GM12878 (cell line): ENCODE data around the gene PCSK9. TPM values are rescaled to one million over a fixed set of nuclear protein-coding genes. Genes with fewer than 3 reads are reported as not detected.

Experiments used
- ATAC-seq: fragments of 200-7000 bp; cut with Tn5 transposase; 3 replicates; pipeline ENCODE4 v1.9.1; 2020; ENCODE audit warnings: mild to moderate bottlenecking, moderate library complexity
- BruUV-seq: library from RNA; stranded (reverse); fragments of 400-500 nt; replicated peaks from 2 replicates; lab custom pipeline; 2021; lab: Mats Ljungman, UMichigan
- CTCF ChIA-PET: fragments of 300-600 bp; sonication (Branson Sonifier 250); formaldehyde crosslinking; extraction: SDS; loops from one replicate; lab custom pipeline; 2021; ENCODE audit warnings: inconsistent platforms; lab: Yijun Ruan, JAX
- POLR2A ChIA-PET: fragments of 350-600 bp; formaldehyde crosslinking; extraction: SDS; loops from one replicate; lab custom pipeline; 2021; ENCODE audit warnings: inconsistent platforms; lab: Charles Lee
- RAD21 ChIA-PET: fragments of 300-600 bp; sonication (Branson Sonifier 250); formaldehyde crosslinking; loops from one replicate; lab custom pipeline; 2023; ENCODE audit warnings: antibody characterized with exemption; ENCODE audit not compliant: unreplicated experiment; lab: Charles Lee
- SMC1A ChIA-PET: fragments of 300-600 bp; sonication (Branson Sonifier 250); formaldehyde crosslinking; loops from one replicate; lab custom pipeline; 2023; ENCODE audit not compliant: unreplicated experiment, uncharacterized antibody; lab: Charles Lee
- DNase-seq: peaks from one replicate; pipeline ENCODE4 v3.0.0-alpha.2; 2011; ENCODE audit warnings: low read depth, low spot score
- FAIRE-seq: peaks from 3 replicates; lab custom pipeline; 2011; peaks lifted over from hg19 to GRCh38; lab: Jason Lieb, UNC
- H2AFZ ChIP-seq: 2 replicates; pipeline ENCODE4 v1.6.0; 2011; ENCODE audit warnings: low read depth, low read length, control low read depth; ENCODE audit not compliant: control insufficient read depth
- H3K27ac ChIP-seq: 2 replicates; pipeline ENCODE4 v1.5.1; 2011; ENCODE audit warnings: control low read depth; ENCODE audit not compliant: control insufficient read depth, insufficient read depth
- H3K27me3 ChIP-seq, 2 experiments: replicated peaks in 1 of 2; 2 replicates each; pipeline versions ENCODE4 v1.6.0 to v1.6.1; 2011; ENCODE audit warnings: low read length in 1 of 2; ENCODE audit not compliant: control insufficient read depth in 2 of 2, insufficient read depth in 2 of 2
- H3K36me3 ChIP-seq, 2 experiments: 2 replicates each; pipeline ENCODE4 v1.5.1; 2011; ENCODE audit warnings: low read length in 1 of 2; ENCODE audit not compliant: control insufficient read depth in 2 of 2, insufficient read depth in 2 of 2
- H3K4me1 ChIP-seq: 2 replicates; pipeline ENCODE4 v1.6.1; 2011; ENCODE audit warnings: mild to moderate bottlenecking, low read length, moderate library complexity, mixed read lengths; ENCODE audit not compliant: control insufficient read depth, insufficient read depth
- H3K4me2 ChIP-seq: 2 replicates; pipeline ENCODE4 v1.6.0; 2011; ENCODE audit warnings: control low read depth; ENCODE audit not compliant: control insufficient read depth, insufficient read depth
- H3K4me3 ChIP-seq: fragments of 200-600 bp; sonication (generic); 2 replicates; pipeline ENCODE4 v1.5.1; 2016
- H3K79me2 ChIP-seq: 2 replicates; pipeline ENCODE4 v1.6.0; 2011; ENCODE audit warnings: low read length; ENCODE audit not compliant: control insufficient read depth, insufficient read depth
- H3K9ac ChIP-seq: 2 replicates; pipeline ENCODE4 v1.8.0; 2011; ENCODE audit warnings: low read length, control low read depth, mixed read lengths; ENCODE audit not compliant: control insufficient read depth, insufficient read depth
- H3K9me3 ChIP-seq: replicated peaks from 3 replicates; pipeline ENCODE4 v1.5.1; 2011; ENCODE audit warnings: mild to moderate bottlenecking, low read length; ENCODE audit not compliant: control insufficient read depth, insufficient read depth
- H4K20me1 ChIP-seq: 2 replicates; pipeline ENCODE4 v1.6.0; 2011; ENCODE audit not compliant: control insufficient read depth, insufficient read depth
- BCLAF1 ChIP-seq: fragments of 450-650 bp; IDR thresholded peaks from 2 replicates; pipeline ENCODE4 v1.6.1; 2017; ENCODE audit warnings: antibody characterized with exemption, mild to moderate bottlenecking, moderate library complexity
- BRCA1 ChIP-seq: IDR thresholded peaks from 2 replicates; pipeline ENCODE4 v1.6.1; 2011; ENCODE audit warnings: low read depth, low read length, improper control_type of control experiment
- EGR1 ChIP-seq, 2 experiments: IDR thresholded peaks; 1 replicate in 1 of 2; 2 replicates in 1 of 2; pipeline ENCODE4 v1.6.1; 2011 to 2012; ENCODE audit warnings: low read depth in 2 of 2, low read length in 2 of 2, borderline replicate concordance in 1 of 2, mild to moderate bottlenecking in 1 of 2, moderate library complexity in 1 of 2
- EP300 ChIP-seq, 2 experiments: fragments of 150-350 bp in 1 of 2; IDR thresholded peaks; 2 replicates each; pipeline ENCODE4 v1.6.1; 2011 to 2012; ENCODE audit warnings: low read depth in 2 of 2, low read length in 2 of 2, borderline replicate concordance in 1 of 2, improper control_type of control experiment in 1 of 2, inconsistent platforms in 1 of 2; ENCODE audit not compliant: control insufficient read depth in 1 of 2
- GATAD2B ChIP-seq: fragments of 450-650 bp; conservative IDR thresholded peaks from 2 replicates; pipeline ENCODE4 v1.6.1; 2017; ENCODE audit warnings: low read depth, mild to moderate bottlenecking, moderate library complexity
- NFIC ChIP-seq: IDR thresholded peaks from 2 replicates; pipeline ENCODE4 v1.6.1; 2012; ENCODE audit warnings: low read depth, mild to moderate bottlenecking, inconsistent platforms, low read length, moderate library complexity
- NKRF ChIP-seq: fragments of 450-650 bp; conservative IDR thresholded peaks from 2 replicates; pipeline ENCODE4 v1.6.1; 2017; ENCODE audit warnings: mild to moderate bottlenecking, moderate library complexity
- NR2C2 ChIP-seq: IDR thresholded peaks from 2 replicates; pipeline ENCODE4 v1.6.1; 2011; ENCODE audit warnings: borderline replicate concordance, low read depth; ENCODE audit not compliant: control insufficient read depth, insufficient read length
- PRDM15 ChIP-seq: fragments of 450-650 bp; formaldehyde crosslinking; IDR thresholded peaks from 2 replicates; pipeline ENCODE4 v1.4.0; 2020; ENCODE audit warnings: mild to moderate bottlenecking, moderate library complexity
- REST ChIP-seq: IDR thresholded peaks from 2 replicates; pipeline ENCODE4 v1.6.1; 2012; ENCODE audit warnings: mild to moderate bottlenecking, low read depth, low read length
- SUZ12 ChIP-seq: fragments of 200-600 bp; sonication (generic); IDR thresholded peaks from one replicate; pipeline ENCODE4 v1.6.1; 2018; ENCODE audit warnings: antibody characterized with exemption, mild to moderate bottlenecking; ENCODE audit not compliant: unreplicated experiment
- WGBS: methylation state at CpG from one replicate; pipeline ENCODE4 v1.1.6; 2016; ENCODE audit warnings: low lambda C conversion rate; ENCODE audit not compliant: insufficient replicate concordance, insufficient coverage; ENCODE audit errors: missing lambda C conversion rate; 5-methylcytosine and 5-hydroxymethylcytosine counted together
- in situ Hi-C: fragments of 300-500 bp; cut with MboI; formaldehyde crosslinking; loops from 9 replicates; pipeline ENCODE4 v1.14.3; 2018; ENCODE audit warnings: mixed read lengths
- intact Hi-C: fragments of 100-400 bp; cut with micrococcal nuclease; formaldehyde crosslinking; loops from one replicate; pipeline ENCODE4 v1.14.2; 2022; ENCODE audit not compliant: unreplicated experiment
- polyA plus RNA-seq, 11 experiments: library from polyadenylated mRNA; depleted of rRNA in 4 of 11; unstranded in 6 of 11; stranded (reverse) in 5 of 11; fragments of >200 nt; fragmentation: Nextera tagmentation in 4 of 11; fragmentation: Illumina TruSeq in 1 of 11; extraction: Ambion mirVana in 4 of 11; extraction: Trizol in 1 of 11; gene quantifications; 1 replicate in 1 of 11; 2 replicates in 10 of 11; pipeline versions ENCODE4 v1.2.1 to v1.2.3, GENCODE V29; 2011 to 2016; ENCODE audit warnings: inconsistent platforms in 2 of 11, missing spikeins in 2 of 11, low read depth in 1 of 11
- total RNA-seq, 4 experiments: library from RNA; depleted of rRNA in 3 of 4; stranded (reverse); fragments of >200 nt in 3 of 4; fragmentation: Illumina TruSeq in 1 of 4; extraction: Trizol in 1 of 4; gene quantifications; 2 replicates each; pipeline versions ENCODE4 v1.2.1 to v1.2.3, GENCODE V29; 2013 to 2021

The PCSK9 gene
- total and polyA plus RNA-seq, 10 of the 15 experiments (the other 5 are each of a cell fraction or from before 2014, with no cell fraction given): 0.03 to 0.15 TPM; not detected in 8

GRCh38 chr1:55051169-55051568, 11.8 kb downstream of the PCSK9 start:
- no peaks in the 10 kb centered on the region for H4K20me1 ChIP-seq
- H3K27ac ChIP-seq: no peak overlapping the region
- no peaks in the 10 kb centered on the region for H3K9me3 ChIP-seq
- no peaks in the 10 kb centered on the region for H3K4me1 ChIP-seq
- 65% methylated on average over 5 of the region's 5 CpGs for WGBS
- in situ Hi-C loops: no loop called here
- BruUV-seq: no TSS peak
- ChIA-PET CTCF (no interaction called here), RAD21 (no interaction called here), SMC1A (no interaction called here), POLR2A (no interaction called here)
- H3K79me2 ChIP-seq: no peaks in the 10 kb centered on the region
- H3K4me3 ChIP-seq: no peak overlapping the region
- no peak overlapping the region for H3K4me2 ChIP-seq
- H3K27me3 ChIP-seq: peaks cover 5 to 7% of the 10 kb centered on the region in 2 experiments; a peak in 3 of 4 replicates
- DNase-seq (no peak), ATAC-seq (no peak), FAIRE-seq (no peak)
- no peak overlapping the region for H2AFZ ChIP-seq
- intact Hi-C loops: no loop called here
- no peak overlapping the region for H3K9ac ChIP-seq
- H3K36me3 ChIP-seq: no peaks in the 10 kb centered on the region
- TF ChIP-seq NKRF: no peak
- TF ChIP-seq EGR1 (IDR thresholded peaks at IDR 0.05; ENCODE audit: borderline replicate concordance in 1 of 2, low read depth in 2 of 2, low read length in 2 of 2): no peak
- TF ChIP-seq BCLAF1: no peak
- TF ChIP-seq NR2C2: no peak
- TF ChIP-seq SUZ12: no peak
- no peak for TF ChIP-seq GATAD2B
- no peak for TF ChIP-seq NFIC
- no peak for TF ChIP-seq PRDM15 (CRISPR knock-in tag)
- TF ChIP-seq BRCA1: no peak
- TF ChIP-seq REST: no peak
- no peak for TF ChIP-seq EP300 (IDR thresholded peaks at IDR 0.05; ENCODE audit: borderline replicate concordance in 1 of 2, control insufficient read depth in 1 of 2, low read depth in 2 of 2, low read length in 2 of 2)
